Inferior parietal cortex (tissue), 1 donor: ENCODE results near the gene IGSF21.

Experiments used
- DNase-seq: peaks from one replicate; pipeline ENCODE4 v3.0.0-alpha.2; 2016; ENCODE audit errors: extremely low spot score

IGSF21 gene

DNA sequence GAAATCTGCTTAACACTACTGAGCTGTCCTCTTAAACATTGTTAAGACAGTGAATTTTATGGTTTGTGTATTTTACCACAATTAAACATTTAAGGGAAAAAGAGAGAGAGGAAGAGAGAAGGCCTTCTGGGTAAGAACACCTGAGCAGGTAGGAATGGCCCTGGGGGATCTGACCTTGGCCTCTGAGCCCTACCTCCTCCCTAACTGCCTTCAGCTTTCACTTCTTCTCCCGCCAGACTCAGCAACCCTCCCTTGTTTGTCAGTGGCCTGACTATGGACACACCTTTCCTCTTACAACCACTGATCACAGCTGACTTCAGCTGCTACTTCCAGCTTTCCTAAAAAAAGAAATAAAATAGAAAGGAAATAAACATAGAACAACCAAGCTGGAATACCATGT, 13.5 kb upstream of the IGSF21 start:
- DNase-seq: no peak

GRCh38 chr1:18097206-18097605, 10.4 kb upstream of the IGSF21 start:
- no peak for DNase-seq

GRCh38 chr1:18099026-18099425, 8.6 kb upstream of the IGSF21 start:
- DNase-seq: no peak

DNA sequence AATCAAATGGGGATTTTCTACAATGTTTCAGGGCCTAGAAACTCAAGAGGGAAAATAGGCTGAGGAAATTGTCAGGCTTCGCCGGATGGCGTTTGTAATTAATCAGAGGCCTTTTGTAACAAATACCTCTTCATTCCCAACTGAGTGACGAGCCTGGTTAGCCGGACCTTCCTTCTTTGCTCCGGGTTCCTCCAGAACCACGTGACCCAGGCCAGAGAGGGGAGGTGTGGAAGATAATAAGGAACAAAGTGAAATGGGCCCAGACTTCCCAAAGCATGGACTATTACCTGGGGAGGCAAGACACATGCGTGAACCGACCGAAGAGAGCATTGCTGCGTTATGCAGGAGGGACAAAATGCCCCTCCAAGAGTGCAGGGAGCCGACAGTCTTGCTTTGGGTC, 7.5 kb upstream of the IGSF21 start:
- no peak for DNase-seq

GRCh38 chr1:18100491-18101063, 7.0 kb upstream of the IGSF21 start:
- peak; percentile 94 for DNase-seq

GRCh38 chr1:18101508-18101907, 6.1 kb upstream of the IGSF21 start:
- DNase-seq: no peak

DNA sequence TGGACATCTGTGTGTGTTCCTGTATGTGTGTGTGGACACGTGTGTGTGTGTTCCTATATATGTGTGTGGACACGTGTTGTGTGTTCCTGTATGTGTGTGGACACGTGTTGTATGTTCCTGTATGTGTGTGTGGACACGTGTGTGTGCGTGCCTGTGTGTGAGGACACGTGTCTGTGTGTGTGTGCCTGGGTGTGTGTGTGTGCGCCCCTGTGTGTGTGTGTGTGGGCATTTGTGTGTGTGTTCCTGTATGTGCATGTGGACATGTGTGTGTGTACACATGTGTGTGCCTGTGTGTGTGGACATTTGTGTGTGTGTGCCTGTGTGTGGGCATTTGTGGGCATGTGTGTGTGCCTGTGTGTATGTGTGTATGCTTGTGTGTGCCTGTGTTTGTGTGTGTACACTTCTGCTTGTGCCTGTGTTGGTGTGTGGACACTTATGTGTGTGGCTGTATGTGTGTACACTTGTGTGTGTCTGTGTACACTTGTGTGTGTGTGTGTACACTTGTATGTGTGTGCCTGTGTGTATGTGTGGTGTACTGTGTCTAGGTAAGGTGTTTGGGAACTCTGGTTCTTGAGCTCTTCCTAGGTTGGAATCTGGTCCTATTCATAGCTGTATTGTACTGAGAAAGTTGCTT, 3.7 kb upstream of the IGSF21 start:
- no peak for DNase-seq

GRCh38 chr1:18104546-18105100, 3.0 kb upstream of the IGSF21 start:
- no peak for DNase-seq

- no peak for DNase-seq
These were observed 2.4 kb upstream of the IGSF21 start for GRCh38 chr1:18105196-18105595.

- DNase-seq: no peak
These were observed 880 bp downstream of the IGSF21 start for GRCh38 chr1:18108299-18109057.

DNA sequence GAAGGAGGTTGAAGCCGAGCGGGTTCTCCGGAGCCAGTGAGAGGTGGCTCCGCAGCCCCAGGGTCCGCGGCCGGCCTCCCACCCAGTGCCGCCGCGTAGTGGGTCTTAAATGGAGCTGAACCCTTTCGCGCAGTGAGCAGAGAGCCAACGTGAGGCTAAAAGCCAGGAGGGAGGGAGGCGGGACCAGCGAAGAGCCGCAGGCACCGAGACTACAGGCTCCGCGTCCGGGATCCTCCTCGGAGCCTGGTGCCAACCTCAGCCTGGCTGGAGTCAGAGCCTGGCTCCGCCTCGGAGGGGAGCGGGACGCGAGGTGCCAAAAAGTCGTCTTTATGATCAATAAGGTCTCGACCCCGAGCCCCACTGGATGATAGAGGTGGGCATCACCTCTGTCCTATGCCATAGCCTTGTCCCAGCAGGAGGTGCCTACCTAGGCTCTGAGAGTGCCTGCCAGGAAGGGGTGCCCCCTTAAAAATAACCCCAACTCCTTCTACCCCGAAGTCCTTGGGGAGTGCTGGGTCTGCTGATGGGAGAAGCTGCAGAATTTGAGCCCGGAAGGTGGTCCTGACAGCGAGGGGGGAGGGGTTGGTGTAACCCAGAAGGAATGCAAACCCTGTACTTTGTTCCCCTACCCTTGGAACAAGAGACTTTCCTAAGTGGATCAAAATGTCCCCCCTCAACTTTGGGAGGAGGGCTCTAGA, 1.6 kb downstream of the IGSF21 start:
- peak; percentile 44 for DNase-seq

- peak; percentile 49 for DNase-seq
These were observed 2.4 kb downstream of the IGSF21 start for GRCh38 chr1:18109756-18110597.

GRCh38 chr1:18110598-18110939, 3.0 kb downstream of the IGSF21 start:
- no peak for DNase-seq

GRCh38 chr1:18110968-18111367, 3.4 kb downstream of the IGSF21 start:
- no peak for DNase-seq

GRCh38 chr1:18111605-18112297, 4.2 kb downstream of the IGSF21 start:
- no peak for DNase-seq

DNA sequence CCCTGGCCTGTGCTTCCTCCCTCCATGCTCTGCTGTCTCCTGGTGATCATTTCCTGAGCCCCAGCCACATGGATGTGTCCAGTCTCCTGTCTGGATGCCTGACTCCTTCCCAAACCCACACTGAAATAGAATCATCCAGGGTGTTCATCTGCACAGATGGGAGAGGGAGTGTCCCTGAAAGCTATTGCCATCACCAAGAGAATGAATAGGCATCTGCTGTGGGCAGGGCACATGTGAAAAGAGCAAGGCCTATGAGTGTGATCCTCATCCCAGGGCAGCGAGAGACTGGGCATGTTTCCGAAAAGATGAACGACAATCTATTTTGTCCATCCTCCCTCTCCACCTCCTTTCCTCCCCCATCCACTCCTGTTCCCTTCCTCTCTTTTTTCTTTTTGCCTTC, 5.0 kb downstream of the IGSF21 start:
- no peak for DNase-seq

DNA sequence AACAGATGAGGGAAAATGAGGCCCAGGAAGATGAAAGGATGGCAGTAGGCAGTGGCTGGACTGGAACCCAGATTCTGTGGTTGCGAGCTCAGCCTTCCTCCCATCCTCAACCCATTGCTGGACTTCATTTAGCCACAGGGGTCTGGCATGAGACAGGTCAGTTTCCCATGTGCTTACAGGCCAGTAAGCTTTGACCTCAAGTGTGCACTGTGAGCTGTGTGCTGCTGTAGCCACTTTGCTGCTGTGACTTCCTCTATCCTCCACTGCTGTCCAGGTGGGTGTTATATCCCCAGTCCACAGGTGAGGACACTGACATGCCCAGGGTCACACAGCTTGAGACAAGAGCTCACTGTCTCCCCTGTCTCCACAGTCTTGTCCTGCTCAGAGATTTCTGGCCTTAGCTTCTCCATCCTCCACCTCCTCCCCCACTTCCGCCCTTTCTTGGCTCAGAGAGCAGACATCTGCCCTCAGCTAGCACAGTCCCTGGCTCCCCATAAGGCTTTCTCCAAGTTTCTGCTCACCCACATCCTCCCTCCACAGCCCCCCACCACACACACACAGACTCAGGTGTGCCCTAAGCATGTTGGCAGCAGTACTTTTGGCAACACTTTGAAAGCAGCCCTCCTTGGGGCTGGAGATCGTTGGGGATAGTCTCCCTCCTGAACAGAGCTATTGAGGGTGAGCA, 7.3 kb downstream of the IGSF21 start:
- no peak for DNase-seq

GRCh38 chr1:18116777-18117176, 9.2 kb downstream of the IGSF21 start:
- DNase-seq: no peak

- DNase-seq: no peak
These were observed 10.5 kb downstream of the IGSF21 start for GRCh38 chr1:18118078-18118477.

GRCh38 chr1:18118491-18118890, 10.9 kb downstream of the IGSF21 start:
- DNase-seq: no peak
